ENCODE measurements around the gene FCHSD2. TPM values are rescaled to one million over a fixed set of nuclear protein-coding genes. Genes with fewer than 3 reads are reported as not detected.
"Not testable (repeated sequence)": the region's sequence is repeated elsewhere in the genome, so short reads cannot be mapped to it uniquely, and the experiment has no call there.

The FCHSD2 gene
- total RNA-seq, 1 donor = 34.0 TPM

DNA sequence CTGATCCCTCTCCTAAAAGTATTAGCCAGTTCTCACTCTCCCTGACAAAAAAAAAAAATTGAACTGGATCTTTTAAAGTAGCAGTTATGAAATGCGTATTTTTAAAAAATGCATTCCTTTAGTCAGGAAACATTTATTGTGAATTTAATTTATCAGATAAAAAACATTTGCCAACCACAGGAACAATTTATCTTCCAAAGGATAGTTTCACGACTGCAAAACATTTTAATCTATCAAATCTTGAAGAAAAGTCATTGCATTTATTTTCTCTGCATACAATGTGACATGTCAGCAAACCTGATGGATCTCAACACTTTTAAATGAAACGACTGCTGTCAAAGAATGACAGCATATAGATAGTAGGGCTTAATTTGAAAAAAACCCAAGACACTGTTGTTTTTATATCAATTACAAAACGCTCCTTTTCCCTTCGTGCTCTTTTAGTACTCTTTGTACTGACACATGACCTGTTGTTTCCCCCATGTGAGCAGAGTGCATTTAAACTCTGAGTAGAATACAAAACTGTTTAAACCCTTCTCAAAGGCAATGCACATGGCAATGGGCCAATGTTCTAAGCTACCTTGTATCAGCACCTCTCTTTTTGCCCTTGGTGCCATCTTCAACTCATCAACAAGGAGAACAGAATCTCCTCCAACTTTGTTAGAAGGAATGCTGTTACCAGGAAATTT lies 220.9 kb downstream of the FCHSD2 start:
- Histone ChIP-seq H3K36me3 (ENCODE audit: insufficient read depth, low read length) (no peaks in the 10 kb centered on the region), H2AFZ (ENCODE audit: low read length) (no peak overlapping the region), H3K27ac (ENCODE audit: low read depth, low read length) (no peak overlapping the region), H3K4me2 (ENCODE audit: insufficient read depth, low read length) (no peak overlapping the region), H3K9me3 (ENCODE audit: low read depth, low read length) (no peaks in the 10 kb centered on the region), H3K27me3 (ENCODE audit: insufficient read depth, low read length) (no peaks in the 10 kb centered on the region), H4K20me1 (ENCODE audit: insufficient read depth, low read length) (no peaks in the 10 kb centered on the region), H3K79me2 (ENCODE audit: insufficient read depth, low read length) (peaks cover 5% of the 10 kb centered on the region), H3K4me3 (ENCODE audit: insufficient read depth, low read length) (no peak overlapping the region), H3K4me1 (ENCODE audit: insufficient read depth, low read length) (peaks cover 6% of the 10 kb centered on the region)
- no peak for TF ChIP-seq CTCF (IDR thresholded peaks at IDR 0.05; ENCODE audit: extremely low read depth, low read depth, low read length)
- DNase-seq (ENCODE audit: insufficient read length, low spot score, missing footprints) = no peak

- no peaks in the 10 kb centered on the region for H3K36me3 ChIP-seq (ENCODE audit: insufficient read depth, low read length)
- TF ChIP-seq CTCF (IDR thresholded peaks at IDR 0.05; ENCODE audit: extremely low read depth, low read depth, low read length) = no peak
- no peaks in the 10 kb centered on the region for H3K27me3 ChIP-seq (ENCODE audit: insufficient read depth, low read length)
- H2AFZ ChIP-seq (ENCODE audit: low read length) = no peak overlapping the region
- no peaks in the 10 kb centered on the region for H4K20me1 ChIP-seq (ENCODE audit: insufficient read depth, low read length)
- DNase-seq (ENCODE audit: insufficient read length, low spot score, missing footprints) = no peak
- H3K4me3 ChIP-seq (ENCODE audit: insufficient read depth, low read length) = no peak overlapping the region
- H3K4me1 ChIP-seq (ENCODE audit: insufficient read depth, low read length) = peaks cover 3% of the 10 kb centered on the region
- H3K4me2 ChIP-seq (ENCODE audit: insufficient read depth, low read length) = no peak overlapping the region
- H3K9me3 ChIP-seq (ENCODE audit: low read depth, low read length) = no peaks in the 10 kb centered on the region
- no peaks in the 10 kb centered on the region for H3K79me2 ChIP-seq (ENCODE audit: insufficient read depth, low read length)
- no peak overlapping the region for H3K27ac ChIP-seq (ENCODE audit: low read depth, low read length)
Observed at GRCh38 chr11:72920001-72920400, 222.1 kb downstream of the FCHSD2 start.

DNA sequence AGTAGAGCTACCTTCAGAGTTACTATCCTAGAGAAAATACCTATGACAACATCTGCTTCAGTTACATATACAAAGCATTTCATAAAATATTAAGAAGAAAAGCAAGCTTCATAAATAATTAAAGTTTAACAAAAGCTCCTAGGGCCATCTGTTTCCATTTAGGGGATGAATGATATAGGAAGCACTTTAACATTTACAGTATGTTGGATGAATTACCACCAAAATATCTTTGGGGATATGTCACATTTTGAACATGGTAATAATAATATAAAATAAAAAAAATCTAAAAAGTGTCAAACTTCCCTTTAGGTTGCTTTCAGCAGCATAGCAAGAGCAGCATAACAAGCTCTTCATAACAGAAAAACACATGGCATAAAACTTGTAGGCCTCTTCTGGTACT lies 223.3 kb downstream of the FCHSD2 start:
- no peak overlapping the region for H3K4me2 ChIP-seq (ENCODE audit: insufficient read depth, low read length)
- no peaks in the 10 kb centered on the region for H3K4me1 ChIP-seq (ENCODE audit: insufficient read depth, low read length)
- H2AFZ ChIP-seq (ENCODE audit: low read length) = no peak overlapping the region
- no peak for DNase-seq (ENCODE audit: insufficient read length, low spot score, missing footprints)
- TF ChIP-seq CTCF (IDR thresholded peaks at IDR 0.05; ENCODE audit: extremely low read depth, low read depth, low read length) = no peak
- no peaks in the 10 kb centered on the region for H3K27me3 ChIP-seq (ENCODE audit: insufficient read depth, low read length)
- H3K9me3 ChIP-seq (ENCODE audit: low read depth, low read length) = no peaks in the 10 kb centered on the region
- no peaks in the 10 kb centered on the region for H3K36me3 ChIP-seq (ENCODE audit: insufficient read depth, low read length)
- no peak overlapping the region for H3K4me3 ChIP-seq (ENCODE audit: insufficient read depth, low read length)
- no peak overlapping the region for H3K27ac ChIP-seq (ENCODE audit: low read depth, low read length)
- H3K79me2 ChIP-seq (ENCODE audit: insufficient read depth, low read length) = peaks cover 2% of the 10 kb centered on the region
- no peaks in the 10 kb centered on the region for H4K20me1 ChIP-seq (ENCODE audit: insufficient read depth, low read length)

- H3K4me1 ChIP-seq (ENCODE audit: insufficient read depth, low read length) = no peaks in the 10 kb centered on the region
- no peak for DNase-seq (ENCODE audit: insufficient read length, low spot score, missing footprints)
- H4K20me1 ChIP-seq (ENCODE audit: insufficient read depth, low read length) = no peaks in the 10 kb centered on the region
- peaks cover 4% of the 10 kb centered on the region for H3K9me3 ChIP-seq (ENCODE audit: low read depth, low read length)
- H3K36me3 ChIP-seq (ENCODE audit: insufficient read depth, low read length) = peaks cover 9% of the 10 kb centered on the region
- peaks cover 4% of the 10 kb centered on the region for H3K79me2 ChIP-seq (ENCODE audit: insufficient read depth, low read length)
- H3K4me2 ChIP-seq (ENCODE audit: insufficient read depth, low read length) = no peak overlapping the region
- H3K4me3 ChIP-seq (ENCODE audit: insufficient read depth, low read length) = no peak overlapping the region
- TF ChIP-seq CTCF (IDR thresholded peaks at IDR 0.05; ENCODE audit: extremely low read depth, low read depth, low read length) = no peak
- H3K27me3 ChIP-seq (ENCODE audit: insufficient read depth, low read length) = no peaks in the 10 kb centered on the region
- no peak overlapping the region for H2AFZ ChIP-seq (ENCODE audit: low read length)
- no peak overlapping the region for H3K27ac ChIP-seq (ENCODE audit: low read depth, low read length)
Observed at GRCh38 chr11:72912253-72912652, 229.9 kb downstream of the FCHSD2 start.

DNA sequence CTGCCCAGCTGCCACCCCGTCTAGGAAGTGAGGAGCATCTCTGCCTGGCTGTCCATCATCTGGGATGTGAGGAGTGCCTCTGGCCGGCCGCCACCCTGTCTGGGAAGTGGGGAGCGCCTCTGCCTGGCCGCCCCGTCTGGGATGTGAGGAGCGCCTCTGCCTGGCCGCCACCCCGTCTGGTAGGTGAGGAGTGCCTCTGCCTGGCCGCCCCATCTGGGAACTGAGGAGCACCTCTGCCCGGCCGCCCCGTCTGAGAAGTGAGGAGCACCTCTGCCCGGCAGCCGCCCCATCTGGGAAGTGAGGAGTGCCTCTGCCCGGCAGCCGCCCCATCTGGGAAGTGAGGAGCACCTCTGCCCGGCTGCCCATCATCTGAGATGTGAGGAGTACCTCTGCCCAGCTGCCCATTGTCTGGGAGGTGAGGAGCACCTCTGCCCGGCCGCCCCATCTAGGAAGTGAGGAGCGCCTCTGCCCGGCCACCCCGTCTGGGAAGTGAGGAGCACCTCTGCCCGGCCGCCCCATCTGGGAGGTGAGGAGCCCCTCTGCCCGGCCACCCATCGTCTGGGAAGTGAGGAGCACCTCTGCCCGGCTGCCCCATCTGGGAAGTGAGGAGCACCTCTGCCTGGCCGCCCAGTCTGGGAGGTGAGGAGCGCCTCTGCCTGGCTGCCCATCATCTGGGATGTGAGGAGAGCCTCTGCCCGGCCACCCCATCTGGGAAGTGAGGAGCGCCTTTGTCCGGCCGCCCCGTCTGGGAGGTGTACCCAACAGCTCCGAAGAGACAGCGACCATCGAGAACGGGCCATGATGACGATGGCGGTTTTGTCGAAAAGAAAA lies 232.3 kb downstream of the FCHSD2 start:
- not testable (repeated sequence) for H3K36me3 ChIP-seq (ENCODE audit: insufficient read depth, low read length); H3K79me2 ChIP-seq (ENCODE audit: insufficient read depth, low read length); DNase-seq (ENCODE audit: insufficient read length, low spot score, missing footprints); H3K4me1 ChIP-seq (ENCODE audit: insufficient read depth, low read length); H4K20me1 ChIP-seq (ENCODE audit: insufficient read depth, low read length); H3K27me3 ChIP-seq (ENCODE audit: insufficient read depth, low read length); H2AFZ ChIP-seq (ENCODE audit: low read length); H3K4me3 ChIP-seq (ENCODE audit: insufficient read depth, low read length); H3K9me3 ChIP-seq (ENCODE audit: low read depth, low read length); H3K4me2 ChIP-seq (ENCODE audit: insufficient read depth, low read length); H3K27ac ChIP-seq (ENCODE audit: low read depth, low read length)
